Gastroesophageal sphincter (tissue), 3 donors: Measurements from ENCODE around the gene TEKTIP1.

Experiments
- CTCF ChIP-seq, 4 experiments: fragments of 200-600 bp in 2 of 4; fragments of 450-650 bp in 2 of 4; sonication (generic) in 1 of 4; IDR thresholded peaks; one replicate each; pipeline ENCODE4 v1.5.1; 2017 to 2019; ENCODE audit warnings: antibody characterized with exemption in 4 of 4, mild to moderate bottlenecking in 2 of 4, moderate library complexity in 2 of 4
- POLR2A ChIP-seq, 2 donors: fragments of 450-650 bp; IDR thresholded peaks; one replicate each; pipeline ENCODE4 v1.6.1; 2017; ENCODE audit warnings: antibody characterized with exemption in 2 of 2, mild to moderate bottlenecking in 2 of 2, moderate library complexity in 1 of 2

GRCh38 chr19:3533563-3534216, 5.3 kb upstream of the TEKTIP1 start:
- TF ChIP-seq CTCF (IDR thresholded peaks at IDR 0.05) (no peak), POLR2A (IDR thresholded peaks at IDR 0.05) (no peak)
